Muscle of arm (tissue), 12 donors: ENCODE results near the gene TAF8. TPM values are rescaled to one million over a fixed set of nuclear protein-coding genes. Genes with fewer than 3 reads are reported as not detected.
A peak's percentile ranks its signal among the peaks of the same experiment; 100 is the strongest.
"Not testable (repeated sequence)": the region's sequence is repeated elsewhere in the genome, so short reads cannot be mapped to it uniquely, and the experiment has no call there.

Experiments used
- DNase-seq: peaks from one replicate; pipeline ENCODE4 v3.0.0-alpha.2; 2013
- polyA plus RNA-seq, 12 donors: library from polyadenylated mRNA; unstranded; fragments of 120-200 nt; gene quantifications; one replicate each; pipeline ENCODE4 v1.2.1, GENCODE V29; 2013; ENCODE audit not compliant: insufficient read length in 12 of 12

TAF8 gene
- polyA plus RNA-seq, 12 donors, result 12.0 to 20.1 (median 14.8) TPM; not detected in 1

- DNase-seq, result no peak
Observed at GRCh38 chr6:42026540-42026939, 23.8 kb upstream of the TAF8 start.

GRCh38 chr6:42028234-42029061, 21.9 kb upstream of the TAF8 start:
- DNase-seq, result no peak

GRCh38 chr6:42029062-42029685, 21.1 kb upstream of the TAF8 start:
- DNase-seq, result no peak

GRCh38 chr6:42029881-42030280, 20.4 kb upstream of the TAF8 start:
- DNase-seq, result no peak

GRCh38 chr6:42030585-42031506, 19.5 kb upstream of the TAF8 start:
- peak; percentile 87 for DNase-seq

- DNase-seq, result no peak
Observed at GRCh38 chr6:42032366-42032765, 18.0 kb upstream of the TAF8 start.

- DNase-seq, result not testable (repeated sequence)
Observed at GRCh38 chr6:42037669-42038068, 12.7 kb upstream of the TAF8 start.

GRCh38 chr6:42038163-42038562, 12.2 kb upstream of the TAF8 start:
- no peak for DNase-seq

- DNase-seq, result no peak
Observed at GRCh38 chr6:42038811-42039408, 11.4 kb upstream of the TAF8 start.

- DNase-seq, result no peak
Observed at GRCh38 chr6:42040856-42041480, 9.4 kb upstream of the TAF8 start.

- DNase-seq, result peak; percentile 74
Observed at GRCh38 chr6:42041481-42042053, 8.8 kb upstream of the TAF8 start.

- no peak for DNase-seq
Observed at GRCh38 chr6:42042108-42042507, 8.2 kb upstream of the TAF8 start.

- DNase-seq, result peak; percentile 92
Observed at GRCh38 chr6:42043787-42044475, 6.4 kb upstream of the TAF8 start.

- peak; percentile 72 for DNase-seq
Observed at GRCh38 chr6:42045538-42046460, 4.5 kb upstream of the TAF8 start.

GRCh38 chr6:42046464-42047212, 3.7 kb upstream of the TAF8 start:
- DNase-seq, result no peak

GRCh38 chr6:42047213-42047590, 3.1 kb upstream of the TAF8 start:
- no peak for DNase-seq

GRCh38 chr6:42047790-42048405, 2.4 kb upstream of the TAF8 start:
- no peak for DNase-seq
